Neuronal stem cell (in vitro differentiated cells): ENCODE results near the gene CDH23.
A peak's percentile ranks its signal among the peaks of the same experiment; 100 is the strongest.

ENCODE experiments used
- DNase-seq: peaks from one replicate; pipeline ENCODE4 v3.0.0-alpha.2; 2013; ENCODE audit warnings: low spot score
- H2AFZ ChIP-seq: one replicate; pipeline ENCODE4 v1.6.1; 2013; ENCODE audit warnings: mild to moderate bottlenecking, low read length, inconsistent platforms
- H2AK5ac ChIP-seq: 2 replicates; pipeline ENCODE4 v1.6.1; 2013; ENCODE audit warnings: low read depth, mild to moderate bottlenecking, inconsistent platforms, low read length, moderate library complexity, mixed read lengths
- H2BK120ac ChIP-seq: 2 replicates; pipeline ENCODE4 v1.6.1; 2013; ENCODE audit warnings: low read depth, mild to moderate bottlenecking, inconsistent platforms, low read length, moderate library complexity, mixed read lengths
- H2BK12ac ChIP-seq: one replicate; pipeline ENCODE4 v1.6.1; 2013; ENCODE audit warnings: low read length, inconsistent platforms
- H2BK15ac ChIP-seq: 2 replicates; pipeline ENCODE4 v1.6.1; 2013; ENCODE audit warnings: mild to moderate bottlenecking, low read length, inconsistent platforms, mixed read lengths
- H2BK5ac ChIP-seq: one replicate; pipeline ENCODE4 v1.6.1; 2013; ENCODE audit warnings: inconsistent platforms, mild to moderate bottlenecking, low read length, moderate library complexity
- H3K14ac ChIP-seq: one replicate; pipeline ENCODE4 v1.6.1; 2013; ENCODE audit warnings: low read length, inconsistent platforms
- H3K18ac ChIP-seq: 2 replicates; pipeline ENCODE4 v1.6.1; 2013; ENCODE audit warnings: low read length, inconsistent platforms
- H3K23ac ChIP-seq: 2 replicates; pipeline ENCODE4 v1.6.1; 2013; ENCODE audit warnings: low read depth, mild to moderate bottlenecking, mixed read lengths, low read length, inconsistent platforms; ENCODE audit not compliant: poor library complexity
- H3K27ac ChIP-seq: replicated peaks from 3 replicates; pipeline ENCODE4 v1.5.1; 2013; ENCODE audit warnings: low read length, inconsistent platforms
- H3K27me3 ChIP-seq, 3 experiments: 2 replicates each; pipeline ENCODE4 v1.6.1; 2013; ENCODE audit warnings: low read length in 3 of 3, mild to moderate bottlenecking in 2 of 3, inconsistent platforms in 1 of 3, low read depth in 1 of 3, mixed read lengths in 1 of 3, moderate library complexity in 1 of 3; ENCODE audit not compliant: control insufficient read depth in 3 of 3, insufficient read depth in 3 of 3
- H3K36me3 ChIP-seq, 2 donors: replicated peaks in 1 of 2; 2 replicates each; pipeline ENCODE4 v1.6.1; 2013; ENCODE audit warnings: low read length in 2 of 2; ENCODE audit not compliant: control insufficient read depth in 2 of 2, insufficient read depth in 2 of 2
- H3K4ac ChIP-seq: 2 replicates; pipeline ENCODE4 v1.6.1; 2013; ENCODE audit warnings: inconsistent platforms, mild to moderate bottlenecking, low read length, moderate library complexity
- H3K4me1 ChIP-seq, 2 donors: 1 replicate in 1 of 2; 2 replicates in 1 of 2; pipeline ENCODE4 v1.6.1; 2013; ENCODE audit warnings: low read length in 2 of 2, low read depth in 1 of 2; ENCODE audit not compliant: control insufficient read depth in 2 of 2, insufficient read depth in 1 of 2
- H3K4me2 ChIP-seq: one replicate; pipeline ENCODE4 v1.6.1; 2013; ENCODE audit warnings: mild to moderate bottlenecking, low read length, inconsistent platforms; ENCODE audit not compliant: insufficient read depth, poor library complexity, severe bottlenecking
- H3K4me3 ChIP-seq, 2 donors: 2 replicates each; pipeline ENCODE4 v1.5.1; 2013; ENCODE audit warnings: low read length in 2 of 2, mild to moderate bottlenecking in 2 of 2, inconsistent platforms in 1 of 2, moderate library complexity in 1 of 2
- H3K79me1 ChIP-seq: one replicate; pipeline ENCODE4 v1.6.1; 2013; ENCODE audit warnings: low read depth, mild to moderate bottlenecking, inconsistent platforms, low read length, moderate library complexity
- H3K9ac ChIP-seq: one replicate; pipeline ENCODE4 v1.6.1; 2013; ENCODE audit warnings: mild to moderate bottlenecking, low read depth, low read length, inconsistent platforms; ENCODE audit not compliant: poor library complexity
- H3K9me3 ChIP-seq, 2 donors: replicated peaks in 1 of 2; 2 replicates each; pipeline versions ENCODE3 to v1.6.1; 2013; ENCODE audit warnings: low read length in 2 of 2, mild to moderate bottlenecking in 2 of 2, inconsistent platforms in 1 of 2, low read depth in 1 of 2, mixed read lengths in 1 of 2, moderate library complexity in 1 of 2; ENCODE audit not compliant: control insufficient read depth in 2 of 2, insufficient read depth in 1 of 2
- H4K8ac ChIP-seq: one replicate; pipeline ENCODE4 v1.6.1; 2013; ENCODE audit warnings: low read depth, mild to moderate bottlenecking, inconsistent platforms, low read length, moderate library complexity
- H4K91ac ChIP-seq: one replicate; pipeline ENCODE4 v1.6.1; 2013; ENCODE audit warnings: low read length, low read depth, mild to moderate bottlenecking, inconsistent platforms; ENCODE audit not compliant: poor library complexity
- WGBS, 2 donors: extraction: QIAGEN DNeasy Blood & Tissue Kit; methylation state at CpG; one replicate each; pipeline ENCODE4 v1.1.7; 2013; ENCODE audit warnings: missing lambda C conversion rate in 2 of 2, mixed read lengths in 1 of 2; ENCODE audit not compliant: insufficient read length in 2 of 2, insufficient replicate concordance in 1 of 2; ENCODE audit errors: extremely low coverage in 2 of 2; 5-methylcytosine and 5-hydroxymethylcytosine counted together

CDH23 gene

DNA sequence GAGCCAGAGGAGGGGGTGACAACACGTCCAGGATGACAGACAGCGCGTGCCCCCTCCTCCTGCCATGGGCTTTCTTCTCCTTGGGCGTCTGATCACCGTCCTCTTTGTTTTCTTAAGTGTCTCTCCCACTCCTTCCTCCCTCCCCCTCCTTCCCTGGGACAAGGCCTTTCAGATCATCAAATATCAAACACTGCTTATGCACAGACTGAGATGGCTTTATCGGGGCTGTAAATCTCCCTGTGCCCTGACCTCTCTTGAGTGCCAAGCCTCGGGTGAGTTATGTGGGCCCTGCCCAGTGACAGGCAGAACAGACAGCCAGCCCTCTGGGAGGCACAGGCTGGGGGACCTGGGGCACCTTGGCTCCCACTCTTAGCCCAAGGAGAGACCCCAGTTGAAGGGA lies 206.4 kb downstream of the CDH23 start:
- DNase-seq = no peak
- no peak overlapping the region for H2BK120ac ChIP-seq
- H2BK5ac ChIP-seq = peak overlapping the region; percentile 20
- H4K91ac ChIP-seq = no peak overlapping the region
- peak overlapping the region; percentile 34 for H2AK5ac ChIP-seq
- no peaks in the 10 kb centered on the region for H3K79me1 ChIP-seq
- H3K18ac ChIP-seq = peak overlapping the region; percentile 64
- H2BK12ac ChIP-seq = no peak overlapping the region
- no peak overlapping the region for H3K4me2 ChIP-seq
- peaks cover 0 to 7% of the 10 kb centered on the region in 2 donors for H3K4me1 ChIP-seq
- no peak overlapping the region for H3K4ac ChIP-seq
- H3K23ac ChIP-seq = no peak overlapping the region
- no peak overlapping the region for H2AFZ ChIP-seq
- H3K14ac ChIP-seq = no peak overlapping the region
- H3K9me3 ChIP-seq = no peaks in the 10 kb centered on the region
- H2BK15ac ChIP-seq = no peak overlapping the region
- no peak overlapping the region for H3K4me3 ChIP-seq
- H3K9ac ChIP-seq = no peak overlapping the region
- no peaks in the 10 kb centered on the region for H3K27me3 ChIP-seq
- H3K27ac ChIP-seq = no peak overlapping the region
- no peak overlapping the region for H4K8ac ChIP-seq
- no CpG with 5 or more reads among the region's 7 CpGs for WGBS, 2 donors
- H3K36me3 ChIP-seq = no peaks in the 10 kb centered on the region

DNA sequence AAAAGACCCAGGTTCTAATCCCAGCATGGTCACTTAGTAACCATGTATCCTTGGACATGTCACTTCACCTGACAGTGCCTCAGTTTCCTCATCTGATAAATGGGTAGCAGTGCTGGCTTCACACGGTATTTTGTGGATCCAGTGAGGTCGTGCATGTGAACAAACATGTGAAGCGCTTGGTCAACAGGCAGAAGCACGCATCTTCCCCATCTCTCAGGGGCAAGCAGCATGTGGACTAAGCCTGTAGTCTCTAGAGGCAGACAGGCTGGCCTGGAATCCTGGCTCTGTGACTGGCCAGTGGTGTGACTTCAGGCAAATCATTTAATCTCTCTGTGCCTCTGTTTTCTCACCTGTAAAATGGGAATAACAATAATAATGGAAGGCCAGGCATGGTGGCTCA lies 207.0 kb downstream of the CDH23 start:
- DNase-seq = no peak
- Histone ChIP-seq H2BK12ac (no peak overlapping the region), H2BK120ac (no peak overlapping the region), H2AK5ac (peak overlapping the region; percentile 60), H4K8ac (no peak overlapping the region), H3K79me1 (no peaks in the 10 kb centered on the region), H2BK15ac (no peak overlapping the region), H3K4me2 (no peak overlapping the region), H3K4me3 (no peak overlapping the region), H2AFZ (no peak overlapping the region), H3K27ac (no peak overlapping the region), H3K4me1 (peaks cover 0 to 10% of the 10 kb centered on the region in 2 donors), H3K4ac (no peak overlapping the region), H2BK5ac (peak overlapping the region; percentile 20), H3K14ac (no peak overlapping the region), H3K18ac (peak overlapping the region; percentile 64), H3K9ac (no peak overlapping the region), H3K23ac (no peak overlapping the region), H4K91ac (no peak overlapping the region), H3K9me3 (no peaks in the 10 kb centered on the region), H3K27me3 (no peaks in the 10 kb centered on the region), H3K36me3 (no peaks in the 10 kb centered on the region)
- WGBS, 2 donors = no CpG with 5 or more reads among the region's 4 CpGs

DNA sequence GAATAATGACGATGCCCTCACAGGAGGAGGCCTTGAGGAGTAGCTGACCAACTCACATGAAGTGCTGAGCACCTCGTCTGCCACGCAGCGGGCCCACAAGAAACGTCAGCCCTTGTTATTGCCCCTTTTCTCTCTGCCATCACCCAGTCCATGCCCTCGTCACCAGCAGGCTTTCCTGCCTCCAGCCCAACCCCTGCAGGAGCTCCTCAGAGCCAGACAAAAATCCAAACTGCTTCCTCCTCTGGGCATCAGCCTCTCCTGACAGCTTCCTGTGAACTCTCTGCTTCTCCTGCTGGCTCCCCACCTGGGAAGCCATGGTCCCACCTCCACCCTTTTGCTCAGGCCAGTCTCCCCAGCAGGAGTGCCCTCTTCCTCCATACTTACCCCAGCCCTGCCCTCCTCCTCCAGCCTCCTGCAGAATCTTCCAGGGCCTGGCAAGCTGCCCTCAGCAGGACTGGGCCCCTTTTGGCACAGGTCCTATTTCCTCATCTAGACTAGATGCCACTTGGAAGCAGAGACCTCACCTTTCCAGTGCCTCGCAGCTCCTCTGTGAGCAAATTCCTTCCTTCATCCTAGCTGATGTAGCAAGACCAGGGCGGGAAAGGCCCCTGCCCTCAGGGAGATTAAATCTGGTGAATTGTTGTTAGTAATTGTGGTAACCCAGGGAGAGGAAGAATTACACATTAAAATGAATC lies 207.8 kb downstream of the CDH23 start:
- Histone ChIP-seq H2BK15ac (no peak overlapping the region), H3K4ac (no peak overlapping the region), H3K14ac (no peak overlapping the region), H2BK120ac (peak overlapping the region; percentile 32), H3K4me1 (peaks cover 0 to 14% of the 10 kb centered on the region in 2 donors), H4K91ac (no peak overlapping the region), H2BK12ac (no peak overlapping the region), H3K36me3 (no peaks in the 10 kb centered on the region), H2AFZ (no peak overlapping the region), H4K8ac (no peak overlapping the region), H3K27me3 (no peaks in the 10 kb centered on the region), H2AK5ac (peak overlapping the region; percentile 51), H3K27ac (no peak overlapping the region), H3K9ac (no peak overlapping the region), H2BK5ac (no peak overlapping the region), H3K23ac (no peak overlapping the region), H3K79me1 (no peaks in the 10 kb centered on the region), H3K9me3 (no peaks in the 10 kb centered on the region), H3K4me2 (no peak overlapping the region), H3K4me3 (no peak overlapping the region), H3K18ac (no peak overlapping the region)
- WGBS, 2 donors = no CpG with 5 or more reads among the region's 8 CpGs
- no peak for DNase-seq

DNA sequence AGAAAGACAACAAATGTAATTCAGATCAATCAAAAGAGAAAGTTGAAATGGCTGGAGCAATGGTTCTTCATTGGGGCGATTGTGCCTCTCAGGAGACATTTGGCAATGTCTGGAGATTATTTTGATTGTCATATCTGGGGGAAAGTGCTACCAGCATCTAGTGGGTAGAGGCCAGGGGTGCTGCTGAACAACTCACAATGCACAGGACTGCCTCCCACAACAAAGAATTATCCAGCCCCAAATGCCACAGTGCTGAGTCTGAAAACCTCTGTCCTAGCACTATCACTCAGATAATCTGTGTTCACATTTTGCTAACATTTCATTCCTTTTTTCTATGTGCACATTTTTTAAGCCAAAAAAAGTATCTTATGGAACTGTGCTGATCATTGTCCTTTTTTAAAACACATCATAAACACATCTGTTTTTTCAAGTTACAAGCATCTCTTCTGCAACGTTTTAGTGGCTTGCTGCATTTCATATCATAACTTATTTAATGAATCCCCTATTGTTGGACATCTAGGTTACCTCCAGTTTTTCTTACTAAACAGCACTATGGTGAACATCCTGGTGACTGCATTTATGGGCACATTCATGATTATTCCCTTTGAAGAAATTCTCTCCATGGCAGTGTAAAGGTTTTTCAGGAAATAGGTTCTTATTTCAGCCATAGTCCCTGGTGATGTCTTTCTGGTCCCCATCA lies 208.7 kb downstream of the CDH23 start:
- Histone ChIP-seq H2BK120ac (no peak overlapping the region), H3K9me3 (no peaks in the 10 kb centered on the region), H3K9ac (no peak overlapping the region), H4K91ac (no peak overlapping the region), H3K4ac (no peak overlapping the region), H3K18ac (no peak overlapping the region), H2BK15ac (no peak overlapping the region), H2BK5ac (no peak overlapping the region), H3K4me2 (no peak overlapping the region), H2AFZ (no peak overlapping the region), H3K36me3 (no peaks in the 10 kb centered on the region), H3K4me3 (no peak overlapping the region), H3K79me1 (no peaks in the 10 kb centered on the region), H2AK5ac (no peak overlapping the region), H3K14ac (no peak overlapping the region), H2BK12ac (no peak overlapping the region), H3K27ac (no peak overlapping the region), H4K8ac (no peak overlapping the region), H3K23ac (no peak overlapping the region), H3K27me3 (no peaks in the 10 kb centered on the region), H3K4me1 (peaks cover 0 to 19% of the 10 kb centered on the region in 2 donors)
- no peak for DNase-seq
- no CpG with 5 or more reads among the region's 2 CpGs for WGBS, 2 donors
